GM23248 (cell line): Measurements from ENCODE around the gene CLCA1. TPM values are rescaled to one million over a fixed set of nuclear protein-coding genes. Genes with fewer than 3 reads are reported as not detected.
A peak's percentile ranks its signal among the peaks of the same experiment; 100 is the strongest.

Experiments used
- DNase-seq: peaks from one replicate; pipeline ENCODE4 v3.0.0-alpha.2; 2015
- H2AFZ ChIP-seq: fragments of 200-600 bp; sonication (generic); 2 replicates; pipeline ENCODE4 v1.6.1; 2016; ENCODE audit warnings: antibody characterized with exemption
- H3F3A ChIP-seq: fragments of 200-600 bp; sonication (generic); 2 replicates; pipeline ENCODE4 v1.6.1; 2016; ENCODE audit warnings: mild to moderate bottlenecking, antibody characterized with exemption, mixed run types; ENCODE audit not compliant: insufficient read depth
- H3K27ac ChIP-seq: fragments of 200-600 bp; sonication (generic); 2 replicates; pipeline ENCODE4 v1.5.1; 2016; ENCODE audit warnings: mild to moderate bottlenecking
- H3K27me3 ChIP-seq: fragments of 200-600 bp; sonication (generic); replicated peaks from 2 replicates; pipeline ENCODE4 v1.6.1; 2016; ENCODE audit warnings: mild to moderate bottlenecking; ENCODE audit not compliant: insufficient read depth
- H3K36me3 ChIP-seq: fragments of 200-600 bp; sonication (generic); 2 replicates; pipeline ENCODE4 v1.6.1; 2016; ENCODE audit warnings: low read depth, mild to moderate bottlenecking
- H3K4me1 ChIP-seq: fragments of 200-600 bp; sonication (generic); 2 replicates; pipeline ENCODE4 v1.6.1; 2016; ENCODE audit warnings: mild to moderate bottlenecking; ENCODE audit not compliant: insufficient read depth
- H3K4me2 ChIP-seq: fragments of 200-600 bp; sonication (generic); one replicate; pipeline ENCODE4 v1.6.1; 2016; ENCODE audit warnings: mild to moderate bottlenecking; ENCODE audit not compliant: unreplicated experiment
- H3K4me3 ChIP-seq: fragments of 200-600 bp; sonication (generic); 2 replicates; pipeline ENCODE4 v1.5.1; 2016; ENCODE audit warnings: mild to moderate bottlenecking
- H3K79me2 ChIP-seq: fragments of 200-600 bp; sonication (generic); 2 replicates; pipeline ENCODE4 v1.6.1; 2016; ENCODE audit warnings: mild to moderate bottlenecking; ENCODE audit not compliant: insufficient read depth
- H3K9ac ChIP-seq: fragments of 200-600 bp; sonication (generic); 2 replicates; pipeline ENCODE4 v1.6.1; 2016; ENCODE audit warnings: mild to moderate bottlenecking
- H3K9me2 ChIP-seq: fragments of 200-600 bp; sonication (generic); 2 replicates; pipeline ENCODE4 v1.6.1; 2016; ENCODE audit warnings: mixed run types, mild to moderate bottlenecking, moderate library complexity; ENCODE audit not compliant: insufficient read depth
- H3K9me3 ChIP-seq: fragments of 200-600 bp; sonication (generic); one replicate; pipeline ENCODE4 v1.6.1; 2017; ENCODE audit warnings: low read depth
- H4K20me1 ChIP-seq: fragments of 200-600 bp; sonication (generic); 2 replicates; pipeline ENCODE4 v1.6.0; 2016; ENCODE audit not compliant: insufficient read depth
- EZH2 ChIP-seq: fragments of 200-600 bp; sonication (generic); IDR thresholded peaks from 2 replicates; pipeline ENCODE4 v1.6.1; 2018; ENCODE audit warnings: antibody characterized with exemption, mild to moderate bottlenecking; ENCODE audit not compliant: insufficient read depth, poor library complexity, severe bottlenecking
- EZH2phosphoT487 ChIP-seq: fragments of 200-600 bp; sonication (generic); IDR thresholded peaks from 2 replicates; pipeline ENCODE4 v1.6.1; 2018; ENCODE audit warnings: antibody characterized with exemption, moderate library complexity, mild to moderate bottlenecking, low read depth; ENCODE audit not compliant: insufficient read depth
- WGBS, 2 experiments: methylation state at CpG; one replicate each; pipeline ENCODE4 v1.1.6; 2015 to 2017; ENCODE audit warnings: low lambda C conversion rate in 2 of 2, low coverage in 1 of 2; ENCODE audit errors: missing lambda C conversion rate in 2 of 2; 5-methylcytosine and 5-hydroxymethylcytosine counted together
- in situ Hi-C: fragments of 300-500 bp; cut with MboI; formaldehyde crosslinking; loops from 2 replicates; pipeline ENCODE4 v1.15.0; 2020
- polyA plus RNA-seq: library from polyadenylated mRNA; unstranded; fragments of >200 nt; fragmentation: Nextera tagmentation; extraction: Ambion mirVana; gene quantifications from 2 replicates; pipeline ENCODE4 v1.2.1, GENCODE V29; 2016
- total RNA-seq: library from RNA; depleted of rRNA; stranded (reverse); fragments of >200 nt; shearing (Covaris generic); gene quantifications from 2 replicates; pipeline ENCODE4 v1.2.3, GENCODE V29; 2014

The CLCA1 gene
- total and polyA plus RNA-seq, 2 experiments from 2014 or later: not detected

DNA sequence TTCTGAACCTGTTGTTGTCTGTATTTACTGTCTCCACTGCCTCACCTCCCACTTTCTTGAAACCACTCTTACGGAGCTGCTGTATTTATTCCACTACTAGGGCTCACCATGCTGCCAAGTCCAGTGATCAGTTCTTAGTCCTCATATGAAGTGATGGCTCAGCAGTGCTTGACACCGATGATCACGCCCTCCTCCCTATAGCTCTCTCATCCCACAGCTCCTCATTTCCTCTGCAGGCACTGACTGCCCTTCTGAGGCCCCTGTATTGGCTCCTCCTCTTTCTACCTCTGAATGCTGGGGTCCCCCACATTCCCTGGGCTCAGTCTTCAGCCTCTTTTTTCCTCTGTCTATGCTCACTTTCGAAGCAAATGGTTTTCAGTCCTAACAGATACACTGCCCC is 3.4 kb downstream of the CLCA1 start:
- in situ Hi-C loops: no loop called here
- H2AFZ ChIP-seq: peak overlapping the region; percentile 54; the same call in 1 of the 2 replicates
- TF ChIP-seq EZH2phosphoT487: no peak

DNA sequence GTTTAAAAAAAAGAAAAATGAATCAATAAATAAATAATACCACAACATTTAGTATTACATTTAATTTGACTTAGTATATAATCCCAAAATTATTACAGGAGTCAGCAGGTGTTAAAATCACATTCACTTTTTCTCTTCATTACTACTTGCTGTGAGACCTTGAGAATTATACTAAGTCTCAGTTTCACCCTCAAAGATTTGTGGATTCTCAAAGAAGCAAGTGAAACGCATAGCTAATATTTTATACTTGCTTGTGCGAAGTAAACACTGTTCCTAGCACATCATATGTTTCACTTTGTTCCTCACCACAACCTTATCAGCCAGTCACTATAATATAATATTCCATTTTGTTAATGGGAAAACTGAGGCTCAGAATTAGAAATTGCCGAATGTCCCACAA is 4.0 kb downstream of the CLCA1 start:
- whole genome bisulfite sequencing, 2 experiments: 59 to 60% methylated on average over 3 of the region's 3 CpGs
- Histone ChIP-seq H2AFZ (no peak overlapping the region), H3K9me3 (no peaks in the 10 kb centered on the region), H4K20me1 (no peaks in the 10 kb centered on the region), H3K4me2 (no peak overlapping the region), H3K9me2 (no peaks in the 10 kb centered on the region), H3K4me3 (no peak overlapping the region), H3K27ac (no peak overlapping the region), H3K27me3 (no peaks in the 10 kb centered on the region), H3K36me3 (no peaks in the 10 kb centered on the region), H3K9ac (no peak overlapping the region), H3F3A (no peaks in the 10 kb centered on the region), H3K4me1 (peaks cover 4% of the 10 kb centered on the region; the same call in 1 of the 2 replicates), H3K79me2 (no peaks in the 10 kb centered on the region)
- no peak for DNase-seq
- TF ChIP-seq EZH2phosphoT487 (no peak), EZH2 (no peak)
- in situ Hi-C loops: no loop called here

More for the DNA sequence above, 3.4 kb downstream of the CLCA1 start:
- H3K4me2 ChIP-seq: no peak overlapping the region
- H3K9me2 ChIP-seq: no peaks in the 10 kb centered on the region
- H3K4me3 ChIP-seq: no peak overlapping the region
- H3K79me2 ChIP-seq: no peaks in the 10 kb centered on the region
- no peak overlapping the region for H3K27ac ChIP-seq
- no peaks in the 10 kb centered on the region for H3K27me3 ChIP-seq
- no peaks in the 10 kb centered on the region for H3F3A ChIP-seq
- no peaks in the 10 kb centered on the region for H4K20me1 ChIP-seq
- no peak for DNase-seq
- H3K9me3 ChIP-seq: no peaks in the 10 kb centered on the region
- H3K4me1 ChIP-seq: peaks cover 4% of the 10 kb centered on the region; the same call in 1 of the 2 replicates
- 91 to 97% methylated on average over 4 of the region's 4 CpGs for WGBS, 2 experiments
- no peaks in the 10 kb centered on the region for H3K36me3 ChIP-seq
- H3K9ac ChIP-seq: no peak overlapping the region

DNA sequence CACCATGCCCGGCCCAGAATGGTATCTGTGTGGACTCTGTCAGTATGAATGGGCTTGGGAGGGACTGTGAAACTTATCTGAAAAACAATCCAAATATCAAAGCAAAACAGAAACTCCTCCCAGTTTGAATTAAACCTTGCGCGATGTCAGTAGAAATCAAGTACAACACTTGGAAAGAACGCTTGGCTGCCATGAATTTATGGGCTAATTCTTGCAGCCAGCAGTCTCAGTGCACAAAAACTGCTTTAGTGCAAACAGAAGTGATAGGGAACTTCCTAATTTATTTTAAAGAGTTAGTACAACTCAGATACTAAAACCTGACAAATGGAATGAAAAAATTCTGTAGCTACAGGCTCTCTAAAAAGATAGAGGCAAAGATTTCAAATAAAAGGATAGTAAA is 8.5 kb downstream of the CLCA1 start:
- Histone ChIP-seq H3K4me3 (no peak overlapping the region), H3K9me2 (no peaks in the 10 kb centered on the region), H3K9ac (no peak overlapping the region), H3K27me3 (no peaks in the 10 kb centered on the region), H3K27ac (no peak overlapping the region), H3F3A (no peaks in the 10 kb centered on the region), H4K20me1 (no peaks in the 10 kb centered on the region), H3K36me3 (no peaks in the 10 kb centered on the region), H3K79me2 (no peaks in the 10 kb centered on the region), H3K4me2 (no peak overlapping the region), H3K4me1 (peaks cover 4% of the 10 kb centered on the region; the same call in 1 of the 2 replicates), H2AFZ (peak overlapping the region; percentile 52; the same call in 1 of the 2 replicates), H3K9me3 (no peaks in the 10 kb centered on the region)
- 57 to 64% methylated on average over 4 of the region's 4 CpGs for WGBS, 2 experiments
- DNase-seq: no peak
- TF ChIP-seq EZH2phosphoT487 (no peak), EZH2 (no peak)
- in situ Hi-C loops: no loop called here

DNA sequence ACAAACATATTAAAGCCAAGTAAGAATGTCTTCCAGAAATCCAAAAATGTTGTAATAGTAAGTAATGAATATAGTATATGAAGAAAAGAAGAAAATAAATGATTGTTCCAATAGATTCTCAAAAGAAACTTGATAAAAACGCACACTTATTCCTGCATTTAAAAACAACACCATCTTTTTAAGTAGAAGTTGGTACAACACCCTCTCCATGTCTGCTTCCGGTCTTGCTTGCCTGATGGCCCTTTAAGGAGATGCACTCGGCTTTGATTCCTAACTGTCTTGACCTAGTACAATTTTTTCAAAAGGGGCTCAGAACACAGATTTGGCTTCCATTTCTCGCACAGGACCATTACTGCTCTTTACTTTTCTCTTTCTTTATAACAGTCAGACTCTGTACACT is 9.0 kb downstream of the CLCA1 start:
- no peaks in the 10 kb centered on the region for H3K79me2 ChIP-seq
- no peaks in the 10 kb centered on the region for H3K27me3 ChIP-seq
- H3K4me1 ChIP-seq: peaks cover 4% of the 10 kb centered on the region; the same call in 1 of the 2 replicates
- no peak overlapping the region for H3K4me3 ChIP-seq
- H3K36me3 ChIP-seq: no peaks in the 10 kb centered on the region
- H3K4me2 ChIP-seq: no peak overlapping the region
- no peak for DNase-seq
- H3K9me3 ChIP-seq: no peaks in the 10 kb centered on the region
- peak overlapping the region; percentile 52 for H2AFZ ChIP-seq
- WGBS, 2 experiments: 14 to 20% methylated on average over 4 of the region's 4 CpGs
- no peak for TF ChIP-seq EZH2
- TF ChIP-seq EZH2phosphoT487: no peak
- in situ Hi-C loops: no loop called here
- H3K9me2 ChIP-seq: no peaks in the 10 kb centered on the region
- H3F3A ChIP-seq: no peaks in the 10 kb centered on the region
- no peaks in the 10 kb centered on the region for H4K20me1 ChIP-seq
- no peak overlapping the region for H3K9ac ChIP-seq
- H3K27ac ChIP-seq: no peak overlapping the region
